ENCODE data around the gene C1GALT1C1.

Gene C1GALT1C1

GRCh38 chrX:120585702-120586101 is 44.2 kb downstream of the C1GALT1C1 start:
- no peak for DNase-seq (ENCODE audit: low spot score)
